H1 (cell line): Measurements from ENCODE around the gene BLCAP. TPM values are rescaled to one million over a fixed set of nuclear protein-coding genes. Genes with fewer than 3 reads are reported as not detected.

Source experiments
- CTCF ChIA-PET: fragments of 300-600 bp; sonication (Branson Sonifier 250); formaldehyde crosslinking; loops from one replicate; lab custom pipeline; 2021; ENCODE audit not compliant: partially characterized antibody; lab: Charles Lee
- POLR2A ChIA-PET: fragments of 300-600 bp; sonication (Branson Sonifier 250); formaldehyde crosslinking; loops from one replicate; lab custom pipeline; 2021; ENCODE audit warnings: inconsistent platforms; ENCODE audit not compliant: partially characterized antibody; lab: Charles Lee
- DNase-seq, 2 experiments: peaks; one replicate each; pipeline versions ENCODE4 v3.0.0 to v3.0.0-alpha.2; 2010 to 2022; ENCODE audit warnings: low spot score in 2 of 2, low read depth in 1 of 2, mixed read lengths in 1 of 2
- FAIRE-seq: peaks from 2 replicates; lab custom pipeline; 2011; peaks lifted over from hg19 to GRCh38; lab: Jason Lieb, UNC
- H2AFZ ChIP-seq: 2 replicates; pipeline ENCODE4 v1.8.1; 2012; ENCODE audit warnings: low read length, inconsistent platforms
- H2AK5ac ChIP-seq: 2 replicates; pipeline ENCODE4 v1.6.1; 2013; ENCODE audit warnings: low read depth, low read length
- H2BK120ac ChIP-seq: replicated peaks from 2 replicates; pipeline ENCODE3; 2013; ENCODE audit warnings: low read depth, low read length, inconsistent platforms
- H2BK12ac ChIP-seq: 2 replicates; pipeline ENCODE4 v1.6.1; 2013; ENCODE audit warnings: low read depth, low read length
- H2BK15ac ChIP-seq: 2 replicates; pipeline ENCODE4 v1.6.1; 2013; ENCODE audit warnings: low read length
- H2BK20ac ChIP-seq: 2 replicates; pipeline ENCODE4 v1.6.1; 2013; ENCODE audit warnings: low read length
- H2BK5ac ChIP-seq: 2 replicates; pipeline ENCODE4 v1.6.1; 2013; ENCODE audit warnings: low read depth, low read length
- H3K14ac ChIP-seq: 2 replicates; pipeline ENCODE4 v1.6.1; 2013; ENCODE audit warnings: inconsistent platforms; ENCODE audit not compliant: insufficient read length
- H3K18ac ChIP-seq: 2 replicates; pipeline ENCODE4 v1.6.1; 2013; ENCODE audit warnings: low read length; ENCODE audit errors: extremely low read depth
- H3K23ac ChIP-seq: 2 replicates; pipeline ENCODE4 v1.6.1; 2013; ENCODE audit warnings: inconsistent platforms; ENCODE audit not compliant: insufficient read length
- H3K23me2 ChIP-seq: 2 replicates; pipeline ENCODE4 v1.6.1; 2013; ENCODE audit warnings: low read depth, low read length
- H3K27ac ChIP-seq: 2 replicates; pipeline ENCODE4 v1.6.1; 2011; ENCODE audit warnings: low read depth, low read length, inconsistent platforms
- H3K27me3 ChIP-seq, 4 experiments: replicated peaks in 1 of 4; 1 replicate in 1 of 4; 2 replicates in 3 of 4; pipeline versions ENCODE4 v1.6.1 to v1.8.1; 2011 to 2013; ENCODE audit warnings: low read length in 3 of 4, mild to moderate bottlenecking in 3 of 4, inconsistent platforms in 2 of 4, mixed read lengths in 2 of 4, moderate library complexity in 1 of 4; ENCODE audit not compliant: control insufficient read depth in 3 of 4, insufficient read depth in 3 of 4; ENCODE audit errors: extremely low read depth in 1 of 4
- H3K36me3 ChIP-seq, 4 experiments: 2 replicates each; pipeline versions ENCODE4 v1.6.1 to v1.8.1; 2011 to 2013; ENCODE audit warnings: mild to moderate bottlenecking in 4 of 4, low read length in 3 of 4, moderate library complexity in 2 of 4, control low read depth in 1 of 4, inconsistent platforms in 1 of 4; ENCODE audit not compliant: insufficient read depth in 4 of 4, control insufficient read depth in 2 of 4
- H3K4ac ChIP-seq: replicated peaks from 2 replicates; pipeline ENCODE3; 2013; ENCODE audit warnings: low read length, low read depth, mixed read lengths, inconsistent platforms; ENCODE audit not compliant: insufficient read length
- H3K4me1 ChIP-seq, 4 experiments: replicated peaks in 1 of 4; 1 replicate in 1 of 4; 2 replicates in 3 of 4; pipeline versions ENCODE4 v1.6.1 to v1.8.1; 2011 to 2013; ENCODE audit warnings: low read length in 3 of 4, inconsistent platforms in 2 of 4, mixed read lengths in 1 of 4; ENCODE audit not compliant: insufficient read depth in 4 of 4, control insufficient read depth in 3 of 4
- H3K4me2 ChIP-seq, 2 experiments: 2 replicates each; pipeline versions ENCODE4 v1.6.1 to v1.8.1; 2011 to 2013; ENCODE audit warnings: low read depth in 2 of 2, low read length in 2 of 2, control low read depth in 1 of 2, inconsistent platforms in 1 of 2, mild to moderate bottlenecking in 1 of 2; ENCODE audit not compliant: insufficient read depth in 1 of 2
- H3K4me3 ChIP-seq, 4 experiments: fragments of 200-600, 300-600 bp in 1 of 4; sonication (generic), shearing (Covaris generic), sonication (Bioruptor Twin) in 1 of 4; 2 replicates each; pipeline versions ENCODE4 v1.5.1 to v1.8.1; 2011 to 2016; ENCODE audit warnings: low read length in 4 of 4, low read depth in 3 of 4, control low read depth in 2 of 4, inconsistent platforms in 2 of 4, mild to moderate bottlenecking in 2 of 4, mixed read lengths in 1 of 4, moderate library complexity in 1 of 4; ENCODE audit not compliant: insufficient read depth in 2 of 4; ENCODE audit errors: extremely low read depth in 1 of 4
- H3K56ac ChIP-seq: replicated peaks from 2 replicates; pipeline ENCODE3; 2013; ENCODE audit warnings: low read depth, mild to moderate bottlenecking, mixed read lengths, low read length, inconsistent platforms; ENCODE audit not compliant: insufficient read length
- H3K79me1 ChIP-seq: 2 replicates; pipeline ENCODE4 v1.6.1; 2013; ENCODE audit warnings: low read depth, low read length, control low read depth
- H3K79me2 ChIP-seq, 2 experiments: 2 replicates each; pipeline versions ENCODE4 v1.6.1 to v1.8.1; 2012 to 2013; ENCODE audit warnings: low read length in 2 of 2, mild to moderate bottlenecking in 2 of 2, inconsistent platforms in 1 of 2; ENCODE audit not compliant: insufficient read depth in 2 of 2, control insufficient read depth in 1 of 2
- H3K9ac ChIP-seq, 4 experiments: replicated peaks in 1 of 4; 1 replicate in 1 of 4; 2 replicates in 3 of 4; pipeline versions ENCODE4 v1.6.1 to v1.8.1; 2011 to 2013; ENCODE audit warnings: low read depth in 3 of 4, low read length in 3 of 4, control low read depth in 2 of 4, mild to moderate bottlenecking in 2 of 4, moderate library complexity in 2 of 4, inconsistent platforms in 1 of 4; ENCODE audit errors: extremely low read depth in 1 of 4
- H3K9me3 ChIP-seq, 2 experiments: 2 replicates each; pipeline versions ENCODE4 v1.6.1 to v1.8.1; 2012 to 2013; ENCODE audit warnings: mild to moderate bottlenecking in 2 of 2, moderate library complexity in 2 of 2, control low read depth in 1 of 2, inconsistent platforms in 1 of 2, low read depth in 1 of 2, low read length in 1 of 2, mixed read lengths in 1 of 2; ENCODE audit not compliant: insufficient read depth in 2 of 2
- H4K20me1 ChIP-seq, 2 experiments: replicated peaks in 1 of 2; 2 replicates each; pipeline versions ENCODE3 to v1.8.1; 2011 to 2013; ENCODE audit warnings: inconsistent platforms in 2 of 2, low read length in 2 of 2, mild to moderate bottlenecking in 1 of 2; ENCODE audit not compliant: insufficient read depth in 2 of 2, control insufficient read depth in 1 of 2
- H4K5ac ChIP-seq: 2 replicates; pipeline ENCODE4 v1.6.1; 2013; ENCODE audit warnings: low read length, low read depth, mixed read lengths, inconsistent platforms; ENCODE audit not compliant: insufficient read length
- H4K8ac ChIP-seq: 2 replicates; pipeline ENCODE4 v1.8.0; 2013; ENCODE audit warnings: mild to moderate bottlenecking, moderate library complexity, low read length, inconsistent platforms; ENCODE audit not compliant: insufficient read depth; ENCODE audit errors: extremely low read depth
- H4K91ac ChIP-seq: replicated peaks from 2 replicates; pipeline ENCODE3; 2013; ENCODE audit warnings: low read length, mixed read lengths, inconsistent platforms; ENCODE audit not compliant: insufficient read length
- ATF3 ChIP-seq: IDR thresholded peaks from 2 replicates; pipeline ENCODE4 v1.6.1; 2011; ENCODE audit warnings: low read depth, mild to moderate bottlenecking, low read length; ENCODE audit not compliant: insufficient read depth
- WGBS, 2 experiments: shearing (Covaris generic) in 1 of 2; methylation state at CpG; one replicate each; pipeline versions ENCODE4 v1.1.6 to v1.1.7; 2013 to 2015; ENCODE audit warnings: low lambda C conversion rate in 2 of 2, mixed read lengths in 2 of 2, inconsistent platforms in 1 of 2, low coverage in 1 of 2, missing lambda C conversion rate in 1 of 2; ENCODE audit not compliant: insufficient replicate concordance in 2 of 2, insufficient coverage in 1 of 2, insufficient read length in 1 of 2; ENCODE audit errors: extremely low coverage in 1 of 2, missing lambda C conversion rate in 1 of 2; 5-methylcytosine and 5-hydroxymethylcytosine counted together
- polyA plus RNA-seq, 7 experiments: library from polyadenylated mRNA; depleted of rRNA in 3 of 7; stranded (reverse) in 5 of 7; unstranded in 2 of 7; fragments of >200 nt in 5 of 7; fragments of 200-250 nt in 2 of 7; gene quantifications; 1 replicate in 5 of 7; 2 replicates in 1 of 7; 4 replicates in 1 of 7; pipeline versions ENCODE4 v1.2.1 to v1.2.3, GENCODE V29; 2011 to 2013; ENCODE audit warnings: missing spikeins in 2 of 7, mixed read lengths in 2 of 7
- total RNA-seq: library from RNA; stranded (reverse); fragmentation: NEBNext Ultra II Directional; extraction: Animal tissue kit (Norgen Biotek cat#: 25700); gene quantifications from 2 replicates; pipeline ENCODE4 v1.2.1, GENCODE V29; 2021

Gene BLCAP
- total and polyA plus RNA-seq, 2 of the 8 experiments (the other 6 are each of a cell fraction or from before 2014, with no cell fraction given): 60.3 to 72.2 TPM

GRCh38 chr20:37502654-37503053 lies 25.0 kb downstream of the BLCAP start:
- Histone ChIP-seq H3K4me3 (no peak overlapping the region), H3K4me1 (peaks cover 7 to 15% (median 10%) of the 10 kb centered on the region in 4 experiments; a peak in 6 of 7 replicates), H3K36me3 (no peaks in the 10 kb centered on the region), H3K18ac (no peak overlapping the region), H4K5ac (no peak overlapping the region), H2BK20ac (no peak overlapping the region), H3K23ac (no peak overlapping the region), H3K79me2 (no peaks in the 10 kb centered on the region), H2BK15ac (no peak overlapping the region), H3K14ac (no peak overlapping the region), H3K9ac (no peak overlapping the region), H3K4me2 (no peak overlapping the region), H3K79me1 (peaks cover 3% of the 10 kb centered on the region; the same call in 1 of the 2 replicates), H4K91ac (no peak overlapping the region), H2AK5ac (no peak overlapping the region), H4K8ac (no peak overlapping the region; the same call in 1 of the 2 replicates), H4K20me1 (no peaks in the 10 kb centered on the region), H3K27ac (no peak overlapping the region), H3K23me2 (no peaks in the 10 kb centered on the region), H3K4ac (no peak overlapping the region), H2BK120ac (no peak overlapping the region), H2AFZ (no peak overlapping the region), H3K9me3 (no peaks in the 10 kb centered on the region), H2BK12ac (no peak overlapping the region), H2BK5ac (no peak overlapping the region), H3K56ac (no peak overlapping the region), H3K27me3 (no peaks in the 10 kb centered on the region)
- no peak for TF ChIP-seq ATF3
- 87% methylated on average over 2 of the region's 2 CpGs; no CpG with 5 or more reads in 1 of the 2 experiments for WGBS, 2 experiments
- FAIRE-seq (no peak), DNase-seq (no peak)
- POLR2A ChIA-PET: interaction anchor here (0.8 to 11.2 kb wide), 10 partner anchors 10 to 156 kb away, joined by 3 to 116 read pairs (median 4); partner anchors contain the start of gene NNAT
- CTCF ChIA-PET: interaction anchor here (0.6 to 3.0 kb wide), 15 partner anchors 10 to 477 kb away, joined by 3 to 26 read pairs (median 4); no protein-coding TSS in a partner anchor
